SK-N-MC (cell line): ENCODE measurements around the gene UBE4A.

Experiments
- EZH2 ChIP-seq: fragments of 200-600 bp; sonication (generic); IDR thresholded peaks from one replicate; pipeline ENCODE4 v1.6.1; 2017; ENCODE audit warnings: antibody characterized with exemption
- FOXP2 ChIP-seq: optimal IDR thresholded peaks from 2 replicates; pipeline ENCODE3; 2011; ENCODE audit warnings: mild to moderate bottlenecking, moderate library complexity; ENCODE audit not compliant: insufficient read depth; ENCODE audit errors: extremely low read length, control extremely low read depth
- POLR2AphosphoS5 ChIP-seq: IDR thresholded peaks from 2 replicates; pipeline ENCODE4 v1.6.1; 2012; ENCODE audit warnings: mild to moderate bottlenecking, low read depth, low read length, borderline replicate concordance

DNA sequence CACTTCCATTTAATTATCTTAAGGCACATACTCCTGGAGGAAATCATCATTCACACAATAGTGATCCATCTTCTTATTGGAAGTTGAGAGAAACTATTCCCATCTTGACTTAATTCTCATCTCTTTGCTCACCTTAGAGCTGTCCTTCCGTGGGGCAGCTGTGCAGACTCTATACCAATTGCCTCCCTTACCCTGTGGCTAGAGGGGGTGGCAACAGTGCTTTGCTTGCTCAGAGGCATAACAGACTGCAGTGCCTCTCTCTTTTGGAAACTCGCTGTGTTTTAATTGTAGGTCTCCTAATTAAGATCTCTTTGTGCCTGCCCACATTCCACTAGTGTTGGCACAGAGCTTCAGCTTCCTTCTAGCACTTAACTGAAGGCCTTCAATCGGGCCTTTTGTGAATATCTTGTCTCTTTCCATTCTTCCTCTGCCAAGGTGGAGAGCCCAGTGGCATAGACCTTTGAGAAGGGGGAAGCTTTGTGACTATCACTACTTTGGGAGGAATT, 82.4 kb downstream of the UBE4A start:
- TF ChIP-seq EZH2 (no peak), POLR2AphosphoS5 (no peak), FOXP2 (no peak)
